NB4 (cell line): ENCODE measurements around the gene RTBDN.
A peak's percentile ranks its signal among the peaks of the same experiment; 100 is the strongest.

Source experiments
- MYC ChIP-seq: IDR thresholded peaks from 2 replicates; pipeline ENCODE4 v1.6.1; 2011; ENCODE audit warnings: low read depth, low read length
- POLR2A ChIP-seq: IDR thresholded peaks from 2 replicates; pipeline ENCODE4 v1.6.1; 2011; ENCODE audit warnings: mild to moderate bottlenecking; ENCODE audit not compliant: insufficient read length; ENCODE audit errors: extremely low read depth
- TF ChIP-seq, protein P1 (sequence below): IDR thresholded peaks from one replicate; pipeline ENCODE4 v1.5.1; 2012; ENCODE audit warnings: low read depth, low read length

GRCh38 chr19:12864721-12865715 lies 30.6 kb upstream of the RTBDN start:
- TF ChIP-seq, protein P1, sequence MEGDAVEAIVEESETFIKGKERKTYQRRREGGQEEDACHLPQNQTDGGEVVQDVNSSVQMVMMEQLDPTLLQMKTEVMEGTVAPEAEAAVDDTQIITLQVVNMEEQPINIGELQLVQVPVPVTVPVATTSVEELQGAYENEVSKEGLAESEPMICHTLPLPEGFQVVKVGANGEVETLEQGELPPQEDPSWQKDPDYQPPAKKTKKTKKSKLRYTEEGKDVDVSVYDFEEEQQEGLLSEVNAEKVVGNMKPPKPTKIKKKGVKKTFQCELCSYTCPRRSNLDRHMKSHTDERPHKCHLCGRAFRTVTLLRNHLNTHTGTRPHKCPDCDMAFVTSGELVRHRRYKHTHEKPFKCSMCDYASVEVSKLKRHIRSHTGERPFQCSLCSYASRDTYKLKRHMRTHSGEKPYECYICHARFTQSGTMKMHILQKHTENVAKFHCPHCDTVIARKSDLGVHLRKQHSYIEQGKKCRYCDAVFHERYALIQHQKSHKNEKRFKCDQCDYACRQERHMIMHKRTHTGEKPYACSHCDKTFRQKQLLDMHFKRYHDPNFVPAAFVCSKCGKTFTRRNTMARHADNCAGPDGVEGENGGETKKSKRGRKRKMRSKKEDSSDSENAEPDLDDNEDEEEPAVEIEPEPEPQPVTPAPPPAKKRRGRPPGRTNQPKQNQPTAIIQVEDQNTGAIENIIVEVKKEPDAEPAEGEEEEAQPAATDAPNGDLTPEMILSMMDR = peak; percentile 31
- TF ChIP-seq POLR2A (no peak), MYC (no peak)
